NCI-H2227 (cell line): ENCODE data around the gene MCAM.

Source experiments
- DNase-seq: peaks from one replicate; lab custom pipeline; 2025; ENCODE audit not compliant: unreplicated experiment; lab: John Stamatoyannopoulos, UW

Gene MCAM

GRCh38 chr11:119266517-119267255, 50.2 kb downstream of the MCAM start:
- DNase-seq, result no peak

- no peak for DNase-seq
These were observed 50.9 kb downstream of the MCAM start for GRCh38 chr11:119266063-119266462.

GRCh38 chr11:119263352-119263940, 53.5 kb downstream of the MCAM start:
- DNase-seq, result no peak

GRCh38 chr11:119262668-119263351, 54.1 kb downstream of the MCAM start:
- no peak for DNase-seq

- no peak for DNase-seq
These were observed 57.9 kb downstream of the MCAM start for GRCh38 chr11:119258983-119259382.
